Neural progenitor cell (in vitro differentiated cells): ENCODE measurements around the gene MKX.

ENCODE experiments used
- EZH2 ChIP-seq: fragments of 200-600 bp; sonication (generic); IDR thresholded peaks from 2 replicates; pipeline ENCODE4 v1.6.1; 2017; ENCODE audit warnings: antibody characterized with exemption, mild to moderate bottlenecking, moderate library complexity
- EZH2phosphoT487 ChIP-seq: fragments of 200-600 bp; sonication (generic); IDR thresholded peaks from 2 replicates; pipeline ENCODE4 v1.6.1; 2017; ENCODE audit warnings: antibody characterized with exemption
- TF ChIP-seq, protein P1 (sequence below): fragments of 200-600 bp; sonication (generic); IDR thresholded peaks from 2 replicates; pipeline ENCODE4 v1.5.1; 2017; ENCODE audit warnings: antibody characterized with exemption, mild to moderate bottlenecking

DNA sequence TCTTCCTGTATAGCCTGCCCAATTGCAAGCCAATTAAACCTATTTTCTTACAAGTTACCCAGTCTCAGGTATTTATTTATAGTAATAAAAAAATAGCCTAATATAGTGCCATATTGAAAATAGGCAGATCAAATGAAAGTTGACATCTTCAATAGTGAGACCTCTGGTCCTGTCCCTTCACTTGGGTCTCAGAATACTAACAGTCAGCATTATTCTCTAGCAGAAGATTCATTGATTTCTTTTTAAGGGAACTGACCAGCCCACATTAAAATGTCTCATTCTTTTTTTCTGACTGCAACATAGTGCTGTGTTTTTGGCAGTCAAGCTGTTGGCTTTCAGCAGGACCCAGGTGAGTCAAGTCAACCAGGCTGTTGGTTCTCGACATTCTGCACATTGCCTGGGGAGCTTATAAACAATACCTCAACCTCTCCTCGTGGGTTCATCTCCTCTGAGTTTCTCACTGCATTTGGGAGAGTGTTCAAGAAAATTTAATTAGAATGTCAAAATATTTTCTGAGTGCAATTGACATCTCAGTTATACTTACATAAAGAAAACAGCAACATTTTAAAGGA is 109.8 kb downstream of the MKX start:
- TF ChIP-seq, protein P1, sequence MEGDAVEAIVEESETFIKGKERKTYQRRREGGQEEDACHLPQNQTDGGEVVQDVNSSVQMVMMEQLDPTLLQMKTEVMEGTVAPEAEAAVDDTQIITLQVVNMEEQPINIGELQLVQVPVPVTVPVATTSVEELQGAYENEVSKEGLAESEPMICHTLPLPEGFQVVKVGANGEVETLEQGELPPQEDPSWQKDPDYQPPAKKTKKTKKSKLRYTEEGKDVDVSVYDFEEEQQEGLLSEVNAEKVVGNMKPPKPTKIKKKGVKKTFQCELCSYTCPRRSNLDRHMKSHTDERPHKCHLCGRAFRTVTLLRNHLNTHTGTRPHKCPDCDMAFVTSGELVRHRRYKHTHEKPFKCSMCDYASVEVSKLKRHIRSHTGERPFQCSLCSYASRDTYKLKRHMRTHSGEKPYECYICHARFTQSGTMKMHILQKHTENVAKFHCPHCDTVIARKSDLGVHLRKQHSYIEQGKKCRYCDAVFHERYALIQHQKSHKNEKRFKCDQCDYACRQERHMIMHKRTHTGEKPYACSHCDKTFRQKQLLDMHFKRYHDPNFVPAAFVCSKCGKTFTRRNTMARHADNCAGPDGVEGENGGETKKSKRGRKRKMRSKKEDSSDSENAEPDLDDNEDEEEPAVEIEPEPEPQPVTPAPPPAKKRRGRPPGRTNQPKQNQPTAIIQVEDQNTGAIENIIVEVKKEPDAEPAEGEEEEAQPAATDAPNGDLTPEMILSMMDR = no peak
- TF ChIP-seq EZH2phosphoT487 (no peak), EZH2 (no peak)
